HG03060 (cell line): ENCODE data around the gene JAK1.
"Not testable (repeated sequence)": the region's sequence is repeated elsewhere in the genome, so short reads cannot be mapped to it uniquely, and the experiment has no call there.

Source experiments
- ATAC-seq: cut with Tn5 transposase; IDR thresholded peaks from one replicate; pipeline ENCODE4 v1.9.1; 2021; ENCODE audit warnings: low read depth, moderate number of reproducible peaks; ENCODE audit not compliant: unreplicated experiment

The JAK1 gene

GRCh38 chr1:64925594-64925993, 40.8 kb downstream of the JAK1 start:
- ATAC-seq = no peak

- no peak for ATAC-seq
Measured at GRCh38 chr1:64923294-64923718, 43.0 kb downstream of the JAK1 start.

DNA sequence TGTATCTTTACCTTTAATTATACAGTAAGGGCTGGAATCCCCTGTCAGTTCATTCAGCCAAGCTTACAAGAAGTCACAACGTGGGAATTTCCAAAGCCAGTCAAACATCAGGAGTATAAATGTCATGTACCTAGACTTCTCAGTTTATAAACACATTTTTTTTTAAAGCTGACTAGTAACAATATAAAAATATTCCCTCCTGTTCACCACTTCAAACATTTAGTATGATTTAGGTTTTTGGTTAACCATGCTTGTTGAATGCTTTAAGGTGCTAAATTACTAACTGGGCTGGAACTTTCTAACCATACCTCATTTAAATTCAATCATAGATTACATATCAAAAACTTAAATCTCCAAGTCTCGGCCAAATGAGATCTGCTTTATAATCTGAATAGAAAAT, 44.0 kb downstream of the JAK1 start:
- no peak for ATAC-seq

DNA sequence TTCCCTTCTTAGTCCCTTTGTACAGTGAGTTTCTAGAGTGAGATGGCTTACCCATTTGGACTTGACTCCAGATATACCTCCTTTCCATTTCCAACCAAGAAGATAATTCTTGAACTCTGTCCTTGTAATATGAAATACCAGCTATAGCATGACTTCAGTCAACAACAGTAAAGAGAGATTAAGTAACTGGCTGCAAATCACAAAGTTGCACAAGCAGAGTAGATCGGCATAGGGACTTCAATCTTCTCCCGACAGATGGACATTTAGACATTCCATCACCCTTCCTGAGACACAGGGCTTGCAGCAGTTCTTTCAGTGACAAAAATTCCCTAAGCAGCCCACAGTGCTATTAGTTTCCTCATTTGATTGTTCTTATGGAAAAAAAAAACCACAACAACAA, 44.6 kb downstream of the JAK1 start:
- no peak for ATAC-seq

DNA sequence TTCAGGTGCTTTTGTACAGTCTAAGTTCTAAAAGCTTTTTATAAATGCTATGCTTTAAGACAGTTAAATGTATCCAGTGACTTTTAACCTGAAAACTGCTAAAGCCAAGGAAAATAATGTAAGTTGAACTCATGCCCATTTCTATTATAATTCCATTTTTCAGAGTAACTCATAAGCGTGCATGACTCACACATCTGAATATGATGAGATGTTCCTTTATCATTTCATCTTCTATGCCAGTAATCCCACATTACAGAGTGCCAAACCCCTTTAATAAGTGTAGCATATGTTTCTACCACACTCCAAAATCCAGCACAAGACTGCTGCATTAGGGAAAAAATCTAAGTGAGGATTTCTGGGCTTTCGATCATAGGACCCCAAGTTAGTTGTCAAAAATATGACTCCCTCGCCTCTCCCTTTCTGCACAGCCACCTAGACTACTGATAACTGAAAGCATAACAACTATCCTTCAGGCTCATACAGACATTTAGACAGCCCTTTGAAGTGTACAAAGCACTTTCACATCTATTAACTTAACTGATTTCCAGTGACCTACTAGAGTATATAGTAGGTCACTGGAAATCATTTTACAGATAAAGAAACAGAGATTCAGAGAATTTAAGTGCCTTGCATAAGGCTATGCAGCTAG, 45.3 kb downstream of the JAK1 start:
- ATAC-seq = no peak

GRCh38 chr1:64919120-64919519, 47.2 kb downstream of the JAK1 start:
- ATAC-seq = not testable (repeated sequence)

DNA sequence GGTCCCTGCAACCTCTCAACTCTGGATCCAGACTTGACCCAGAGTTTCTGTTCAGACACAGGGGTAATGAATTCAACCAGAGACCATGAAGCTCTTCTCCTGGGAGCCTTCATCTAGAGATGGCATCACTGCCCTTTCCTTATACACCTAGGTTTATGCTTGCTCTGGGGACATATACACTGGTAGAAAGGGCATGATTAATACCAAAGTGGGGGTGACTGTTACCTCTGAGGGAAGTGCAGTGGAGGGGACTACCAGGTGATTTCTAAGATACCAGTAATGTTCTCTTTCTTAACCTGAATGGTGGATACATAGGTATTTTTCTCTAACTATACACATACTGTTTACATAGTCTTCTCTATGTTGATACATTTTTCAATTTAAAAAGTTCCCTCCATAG, 48.4 kb downstream of the JAK1 start:
- no peak for ATAC-seq

- no peak for ATAC-seq
Measured at GRCh38 chr1:64917328-64917861, 49.0 kb downstream of the JAK1 start.

GRCh38 chr1:64915381-64916274, 50.7 kb downstream of the JAK1 start:
- no peak for ATAC-seq

DNA sequence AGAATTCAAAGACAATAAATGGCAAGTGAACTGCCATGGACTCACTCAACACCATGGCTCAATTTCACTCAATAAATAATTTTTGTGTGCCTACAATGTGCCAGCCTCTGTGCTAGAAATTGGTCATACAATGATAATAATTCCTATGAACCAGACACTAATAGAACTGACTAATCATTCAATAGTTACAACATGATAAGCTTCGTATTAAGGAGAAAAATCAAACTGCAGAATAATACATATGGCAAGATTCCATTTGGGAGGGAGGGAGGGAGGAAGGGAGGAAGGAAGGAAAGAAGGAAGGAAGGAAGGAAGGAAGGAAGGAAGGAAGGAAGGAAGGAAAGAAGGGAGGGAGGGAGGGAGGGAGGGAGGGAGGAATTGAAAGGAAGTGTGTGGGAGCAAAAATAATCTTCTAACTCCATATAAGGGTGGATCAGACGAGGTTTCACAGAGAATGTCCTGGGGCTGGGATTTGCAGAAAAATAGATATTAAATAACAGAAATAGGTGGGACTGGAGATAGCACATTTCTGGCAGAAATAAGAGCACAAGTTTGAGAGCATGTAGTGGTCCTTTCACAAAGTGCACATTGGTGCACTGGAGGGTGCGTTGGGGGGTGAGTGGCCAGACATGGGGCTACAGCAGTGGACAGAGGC, 52.9 kb downstream of the JAK1 start:
- no peak for ATAC-seq

DNA sequence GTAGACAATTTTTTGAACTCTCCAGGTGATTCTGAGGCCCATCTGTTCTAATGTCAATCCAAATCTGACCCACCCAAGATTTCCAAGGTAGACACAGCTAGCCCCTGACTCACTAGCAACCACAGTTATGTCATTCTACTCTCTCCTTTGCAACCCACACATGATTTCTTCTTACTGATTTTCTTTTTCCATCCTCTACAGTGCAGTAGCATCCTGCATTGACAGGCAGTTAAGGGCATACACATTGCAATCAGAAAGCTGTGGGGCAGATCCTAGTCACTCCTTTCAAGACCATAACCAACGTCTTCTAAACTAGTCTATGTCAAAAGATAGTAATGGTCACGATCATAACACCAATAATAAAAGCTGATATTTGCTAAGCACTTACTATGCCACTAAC, 54.2 kb downstream of the JAK1 start:
- ATAC-seq = no peak

DNA sequence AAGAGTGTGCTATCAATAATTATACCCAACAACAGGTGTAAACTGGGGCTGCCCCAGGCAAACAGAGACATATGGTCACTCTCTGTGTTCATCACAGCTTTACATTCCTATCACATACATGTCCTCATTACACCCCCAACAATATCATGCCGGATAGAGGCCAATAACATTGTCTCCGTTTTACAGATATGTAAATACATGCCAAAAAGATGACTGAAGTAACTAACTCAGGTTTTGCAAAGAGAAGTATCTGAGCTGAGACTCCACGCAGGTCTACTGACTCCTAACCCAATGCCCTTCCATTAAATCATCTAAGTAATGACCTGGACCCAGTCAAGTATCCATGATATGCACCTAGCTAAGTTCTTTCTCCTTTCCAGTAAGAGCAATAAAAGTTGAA, 55.0 kb downstream of the JAK1 start:
- no peak for ATAC-seq

DNA sequence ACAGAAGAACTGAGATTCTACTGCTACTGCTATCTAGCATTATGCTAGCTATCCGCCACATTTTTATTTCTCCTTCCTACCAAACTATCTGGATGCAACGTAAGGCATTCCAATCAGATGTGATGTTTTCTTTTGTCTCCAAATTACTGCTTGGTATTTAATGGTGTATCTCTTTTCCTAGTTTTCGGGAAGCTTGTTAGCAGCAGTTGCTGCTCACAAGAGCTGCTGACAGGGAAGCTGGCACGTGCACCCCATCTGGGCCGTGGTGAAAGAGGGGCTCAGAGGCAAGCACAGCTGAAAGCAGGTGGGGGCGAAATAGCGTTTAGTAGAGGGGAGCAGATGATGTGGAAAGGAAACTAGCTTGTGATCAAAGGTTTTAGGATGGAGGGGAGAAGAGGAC, 57.3 kb downstream of the JAK1 start:
- ATAC-seq = no peak

DNA sequence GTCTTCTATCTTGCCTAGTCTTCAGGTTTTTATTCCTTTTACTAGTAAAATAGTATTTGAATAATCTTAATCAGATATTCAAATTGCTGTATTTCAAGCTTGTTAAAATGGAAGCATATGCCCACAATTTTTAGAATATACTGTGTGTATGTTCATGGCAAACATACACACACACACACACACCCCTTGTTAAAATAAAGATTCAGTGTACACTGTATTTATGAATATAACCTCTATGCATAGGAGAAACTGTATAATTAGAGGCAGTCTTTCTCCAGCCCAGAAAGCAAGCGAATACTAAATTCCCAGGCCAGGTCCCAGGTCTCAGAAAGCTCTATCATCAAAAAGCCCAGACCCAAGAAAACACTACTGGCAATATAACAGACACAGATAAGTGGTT, 57.8 kb downstream of the JAK1 start:
- ATAC-seq = no peak

GRCh38 chr1:64906447-64906846, 59.9 kb downstream of the JAK1 start:
- ATAC-seq = no peak

- ATAC-seq = no peak
Measured at GRCh38 chr1:64903593-64903992, 62.8 kb downstream of the JAK1 start.

DNA sequence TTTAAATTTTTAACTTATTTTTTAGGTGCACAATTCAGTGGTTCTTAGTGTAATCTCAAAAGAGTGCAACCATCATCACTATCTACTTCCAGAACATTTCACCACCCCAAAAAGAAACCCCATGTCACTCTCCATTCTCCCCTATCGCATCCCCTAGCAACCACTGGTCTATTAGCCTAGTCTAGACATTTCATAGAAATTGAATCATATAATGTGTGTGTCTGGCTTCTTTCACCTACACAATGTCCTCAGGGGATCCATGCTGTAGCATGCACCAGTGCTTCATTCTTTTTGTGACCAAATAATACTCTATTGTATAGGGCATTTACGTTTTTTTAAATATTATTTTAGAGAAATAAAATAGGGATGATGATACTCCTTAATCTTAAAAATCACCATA, 64.7 kb downstream of the JAK1 start:
- no peak for ATAC-seq

GRCh38 chr1:64900916-64901315, 65.4 kb downstream of the JAK1 start:
- no peak for ATAC-seq

DNA sequence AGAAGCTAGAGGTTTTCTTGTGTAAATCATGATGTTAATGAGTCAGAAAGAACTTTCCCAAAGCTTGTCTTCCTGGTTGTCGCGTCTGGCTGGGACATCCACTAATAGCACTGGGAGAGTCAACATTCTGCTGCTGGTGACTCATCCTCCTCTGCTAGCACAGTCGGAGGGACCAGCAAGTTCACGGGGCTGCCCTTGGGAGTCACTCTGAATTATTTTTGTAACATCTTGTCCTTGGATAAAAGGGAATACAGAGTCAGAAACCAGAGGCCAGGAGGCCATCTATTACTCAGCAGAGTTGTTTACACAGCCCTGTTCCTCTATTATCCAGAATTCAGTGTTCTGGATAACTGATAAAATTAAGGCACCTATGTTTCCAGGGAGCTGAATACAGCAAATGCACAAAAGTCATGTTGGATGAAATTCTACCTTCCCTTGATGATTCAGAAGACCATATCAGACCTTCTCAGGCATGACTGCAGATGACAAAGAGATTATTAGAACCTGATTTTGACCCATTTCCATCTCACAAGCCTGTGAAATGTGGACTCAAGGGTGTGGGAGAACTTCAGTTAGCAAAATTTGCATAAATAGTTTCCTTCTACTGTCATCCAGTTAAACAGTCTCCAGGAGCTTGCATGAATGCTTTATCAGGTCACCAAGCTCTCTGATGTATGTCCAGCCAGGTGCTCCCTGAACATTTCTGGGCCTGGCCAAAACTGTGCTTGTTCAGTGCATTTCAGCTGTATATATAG, 68.1 kb downstream of the JAK1 start:
- peak; percentile 73 for ATAC-seq

DNA sequence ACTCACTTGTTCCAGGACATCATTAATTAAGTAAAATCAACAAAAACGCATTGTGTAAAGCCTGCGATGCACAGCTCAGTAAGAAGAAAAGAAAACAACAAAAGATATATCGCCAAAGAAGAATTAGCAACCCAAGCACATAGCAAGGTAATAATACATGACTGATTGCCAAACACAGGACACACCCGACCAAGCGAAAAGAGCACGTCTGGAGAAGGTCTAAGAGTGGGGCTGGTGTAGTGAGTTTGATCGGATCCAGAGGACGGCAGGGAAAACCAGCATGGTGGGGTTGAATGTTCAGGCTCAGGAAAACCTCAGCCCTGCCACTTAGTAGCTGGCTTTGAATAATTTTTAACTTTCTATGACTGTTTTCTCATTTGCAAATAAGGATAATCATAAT, 69.8 kb downstream of the JAK1 start:
- ATAC-seq = no peak

DNA sequence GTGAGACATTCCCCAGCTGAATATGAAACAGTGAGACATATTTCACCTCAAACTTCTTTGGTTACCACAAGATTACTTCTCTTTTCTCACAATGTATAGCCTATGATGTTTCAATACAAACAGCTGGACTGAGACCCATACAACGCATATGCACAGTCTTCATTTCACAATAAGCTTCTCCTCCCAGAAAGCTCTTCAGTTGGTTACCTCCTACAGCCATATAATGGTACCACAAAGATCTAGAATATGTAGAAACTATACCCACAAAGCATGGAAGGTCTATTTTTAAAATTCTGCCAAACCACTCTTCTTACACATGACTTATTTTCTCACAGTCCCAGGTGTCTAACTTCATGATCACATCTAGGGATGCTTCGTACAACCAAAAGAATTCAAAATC, 70.8 kb downstream of the JAK1 start:
- peak; percentile 66 for ATAC-seq
